ENCODE results near the gene ST8SIA3. TPM values are rescaled to one million over a fixed set of nuclear protein-coding genes. Genes with fewer than 3 reads are reported as not detected.

ST8SIA3 gene, protein sequence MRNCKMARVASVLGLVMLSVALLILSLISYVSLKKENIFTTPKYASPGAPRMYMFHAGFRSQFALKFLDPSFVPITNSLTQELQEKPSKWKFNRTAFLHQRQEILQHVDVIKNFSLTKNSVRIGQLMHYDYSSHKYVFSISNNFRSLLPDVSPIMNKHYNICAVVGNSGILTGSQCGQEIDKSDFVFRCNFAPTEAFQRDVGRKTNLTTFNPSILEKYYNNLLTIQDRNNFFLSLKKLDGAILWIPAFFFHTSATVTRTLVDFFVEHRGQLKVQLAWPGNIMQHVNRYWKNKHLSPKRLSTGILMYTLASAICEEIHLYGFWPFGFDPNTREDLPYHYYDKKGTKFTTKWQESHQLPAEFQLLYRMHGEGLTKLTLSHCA
- total RNA-seq (2014; rRNA removed; shearing (Covaris generic)): not detected in 2 replicates

DNA sequence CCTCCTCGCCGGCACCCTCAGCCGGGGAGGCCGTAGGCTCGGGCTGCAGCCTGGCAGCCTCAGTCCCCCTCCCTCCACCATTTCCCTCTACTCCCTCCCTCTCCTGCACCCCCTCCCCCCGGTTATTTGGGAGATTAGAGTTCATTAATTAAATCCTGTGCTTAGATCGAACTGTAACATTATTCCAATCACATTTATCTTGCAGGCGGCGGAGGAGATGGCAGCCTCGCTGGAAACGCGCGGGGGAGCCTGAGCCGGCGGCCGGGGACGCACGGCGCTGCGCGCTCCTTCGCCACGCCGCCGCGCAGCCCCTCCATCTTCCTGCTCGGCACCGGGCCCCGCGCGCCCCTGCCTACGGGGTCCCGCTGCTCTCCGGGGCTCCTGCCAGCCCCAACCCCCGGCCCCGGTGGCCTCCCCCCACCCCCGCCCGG lies at the start of gene ST8SIA3:
ST8SIA3 (plus strand) TSS at position 287 of the 431 bp plus-strand sequence. CDS start 290 bp downstream, outside the sequence.
- DNase-seq (ENCODE audit: low spot score): no peak

DNA sequence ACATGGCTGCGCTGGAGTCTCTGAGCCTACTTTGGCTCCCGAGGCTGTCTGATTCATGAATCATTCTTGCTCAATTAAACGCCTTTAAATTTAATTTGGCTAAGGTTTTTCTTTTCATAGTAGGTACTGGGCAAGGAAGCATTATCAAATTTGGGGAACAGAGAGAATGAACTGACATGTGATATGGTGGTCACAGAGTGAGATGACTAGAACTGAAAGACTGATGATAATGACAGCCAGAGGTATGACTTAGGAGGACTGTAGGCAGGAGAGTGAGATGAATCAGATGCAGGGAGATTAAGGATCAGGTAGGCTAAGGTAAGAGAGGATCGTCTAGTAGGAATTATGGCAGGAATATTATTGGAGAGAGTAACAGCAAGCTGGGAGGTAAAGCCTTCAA lies 40.9 kb upstream of the ST8SIA3 start:
- DNase-seq (ENCODE audit: low spot score): no peak

GRCh38 chr18:57312346-57313144 lies 39.8 kb upstream of the ST8SIA3 start:
- DNase-seq (ENCODE audit: low spot score): no peak

DNA sequence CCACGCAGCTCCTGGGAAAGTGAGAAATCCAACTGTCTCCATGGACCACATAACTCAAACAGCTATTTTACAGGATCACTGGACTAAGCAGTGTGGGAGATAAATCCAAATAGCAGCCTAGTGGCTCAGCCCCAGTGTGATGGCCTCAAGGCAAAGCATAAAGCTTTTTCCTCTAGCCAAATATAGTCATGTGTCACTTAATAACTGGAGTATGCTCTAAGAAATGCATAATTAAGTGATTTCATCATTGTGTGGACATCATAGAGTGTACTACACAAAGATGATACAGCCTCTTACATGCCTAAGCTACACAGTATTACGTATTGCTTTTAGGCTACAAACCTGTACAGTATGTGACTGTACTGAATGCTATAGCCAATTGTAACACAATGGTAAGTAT lies 31.8 kb upstream of the ST8SIA3 start:
- no peak for DNase-seq (ENCODE audit: low spot score)

- DNase-seq (ENCODE audit: low spot score): no peak
Observed at GRCh38 chr18:57325491-57326166, 26.7 kb upstream of the ST8SIA3 start.

GRCh38 chr18:57326718-57327323 lies 25.5 kb upstream of the ST8SIA3 start:
- no peak for DNase-seq (ENCODE audit: low spot score)

DNA sequence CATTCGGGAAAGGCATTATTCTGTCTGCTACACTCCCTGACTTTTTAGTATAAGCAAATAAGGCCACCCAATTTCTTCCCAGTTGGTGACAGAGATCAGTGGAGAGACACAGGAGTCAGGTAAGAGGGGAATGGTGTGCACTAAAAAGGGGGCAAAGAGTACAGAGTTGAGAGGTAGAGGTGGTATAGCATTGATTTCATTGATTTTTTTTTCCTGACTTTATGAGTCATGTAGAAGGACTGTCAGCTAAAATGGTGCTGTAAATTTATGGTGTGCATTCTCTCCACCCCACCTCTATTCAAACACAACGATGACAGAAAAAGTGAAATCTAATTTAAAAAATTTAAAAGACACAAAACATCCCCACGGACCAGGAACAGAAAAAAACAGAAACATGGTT lies 23.7 kb upstream of the ST8SIA3 start:
- no peak for DNase-seq (ENCODE audit: low spot score)

DNA sequence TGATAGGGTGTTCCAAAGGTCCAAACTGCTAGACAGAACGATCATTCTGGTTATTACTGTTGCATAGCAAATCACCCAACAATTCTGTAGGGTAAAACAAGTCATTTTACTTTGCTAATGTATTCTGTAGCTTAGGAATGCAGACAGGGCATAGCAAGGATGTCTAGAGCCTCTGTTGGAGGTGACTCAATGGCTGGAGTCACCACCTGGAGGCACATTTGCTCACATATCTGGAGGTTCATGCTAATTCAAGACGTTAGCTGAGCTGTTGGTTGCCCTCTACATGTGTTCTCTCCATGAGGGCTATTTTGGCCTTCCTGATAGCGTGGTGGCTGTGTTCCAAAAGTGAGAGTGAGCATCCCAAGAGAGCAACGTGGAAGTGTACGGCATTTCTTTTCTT lies 22.5 kb upstream of the ST8SIA3 start:
- no peak for DNase-seq (ENCODE audit: low spot score)

DNA sequence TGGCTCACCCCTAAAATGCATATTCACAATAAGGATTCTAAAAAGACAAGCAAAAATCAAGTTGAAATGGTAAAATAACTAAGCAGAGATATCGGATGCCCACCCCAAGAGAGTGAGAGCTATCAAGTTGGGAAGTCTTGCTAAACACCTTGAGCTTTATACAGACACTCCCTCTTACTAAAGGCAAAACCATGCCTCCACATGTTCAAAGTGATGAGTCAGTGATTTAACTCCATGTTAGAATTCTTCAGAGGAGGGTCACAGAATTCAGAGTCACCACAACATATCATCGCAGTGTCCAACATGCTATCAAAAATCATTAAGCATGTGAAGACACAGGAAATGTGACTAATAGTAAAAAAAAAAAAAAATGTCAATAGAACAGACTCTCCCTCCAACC lies 20.6 kb upstream of the ST8SIA3 start:
- DNase-seq (ENCODE audit: low spot score): no peak

- DNase-seq (ENCODE audit: low spot score): no peak
Observed at GRCh38 chr18:57333940-57334339, 18.4 kb upstream of the ST8SIA3 start.

GRCh38 chr18:57334383-57334782 lies 18.0 kb upstream of the ST8SIA3 start:
- DNase-seq (ENCODE audit: low spot score): no peak

DNA sequence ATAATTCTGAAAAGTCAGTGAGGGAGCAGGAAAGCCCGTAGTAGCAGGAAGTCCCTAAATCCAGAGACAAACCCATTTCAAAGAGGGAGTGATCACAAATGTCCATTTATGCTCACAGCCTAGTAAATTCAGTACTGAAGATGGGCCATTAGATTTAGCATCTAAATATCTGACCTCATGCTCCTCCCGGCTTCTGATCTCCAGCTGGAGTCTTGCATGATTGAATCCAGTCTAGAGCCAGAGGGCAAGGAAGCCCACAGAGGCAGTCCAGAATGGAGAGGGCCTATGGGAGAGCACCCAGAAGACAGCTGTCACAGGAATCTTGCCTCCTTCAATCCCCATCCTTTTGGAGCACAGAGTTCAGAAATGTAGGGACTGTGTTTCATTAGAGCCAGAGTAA lies 16.0 kb upstream of the ST8SIA3 start:
- DNase-seq (ENCODE audit: low spot score): no peak

- DNase-seq (ENCODE audit: low spot score): no peak
Observed at GRCh38 chr18:57337890-57338289, 14.5 kb upstream of the ST8SIA3 start.

- DNase-seq (ENCODE audit: low spot score): no peak
Observed at GRCh38 chr18:57343833-57344232, 8.5 kb upstream of the ST8SIA3 start.

- DNase-seq (ENCODE audit: low spot score): no peak
Observed at GRCh38 chr18:57346876-57347275, 5.5 kb upstream of the ST8SIA3 start.

DNA sequence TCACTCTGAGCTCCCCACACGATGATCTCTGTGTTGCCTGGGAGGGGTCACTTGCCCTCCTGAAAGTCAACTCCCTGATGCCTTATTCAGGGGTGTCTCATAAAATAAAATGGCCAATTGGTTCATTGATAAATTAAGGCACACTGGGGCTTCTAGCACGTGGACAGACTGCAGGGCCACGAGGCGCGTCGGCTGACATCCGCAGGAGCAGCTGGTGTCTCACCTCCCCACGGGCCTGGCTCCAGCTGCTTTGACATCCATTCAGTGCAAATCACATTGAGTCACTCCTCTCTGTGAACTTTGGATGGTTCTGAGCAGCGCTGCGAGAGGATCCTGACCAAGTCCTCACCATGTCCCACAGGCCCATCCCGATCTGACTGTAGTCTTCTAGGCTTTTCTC lies 4.6 kb upstream of the ST8SIA3 start:
- DNase-seq (ENCODE audit: low spot score): no peak

GRCh38 chr18:57352761-57353136 lies 392 bp downstream of the ST8SIA3 start:
- no peak for DNase-seq (ENCODE audit: low spot score)

DNA sequence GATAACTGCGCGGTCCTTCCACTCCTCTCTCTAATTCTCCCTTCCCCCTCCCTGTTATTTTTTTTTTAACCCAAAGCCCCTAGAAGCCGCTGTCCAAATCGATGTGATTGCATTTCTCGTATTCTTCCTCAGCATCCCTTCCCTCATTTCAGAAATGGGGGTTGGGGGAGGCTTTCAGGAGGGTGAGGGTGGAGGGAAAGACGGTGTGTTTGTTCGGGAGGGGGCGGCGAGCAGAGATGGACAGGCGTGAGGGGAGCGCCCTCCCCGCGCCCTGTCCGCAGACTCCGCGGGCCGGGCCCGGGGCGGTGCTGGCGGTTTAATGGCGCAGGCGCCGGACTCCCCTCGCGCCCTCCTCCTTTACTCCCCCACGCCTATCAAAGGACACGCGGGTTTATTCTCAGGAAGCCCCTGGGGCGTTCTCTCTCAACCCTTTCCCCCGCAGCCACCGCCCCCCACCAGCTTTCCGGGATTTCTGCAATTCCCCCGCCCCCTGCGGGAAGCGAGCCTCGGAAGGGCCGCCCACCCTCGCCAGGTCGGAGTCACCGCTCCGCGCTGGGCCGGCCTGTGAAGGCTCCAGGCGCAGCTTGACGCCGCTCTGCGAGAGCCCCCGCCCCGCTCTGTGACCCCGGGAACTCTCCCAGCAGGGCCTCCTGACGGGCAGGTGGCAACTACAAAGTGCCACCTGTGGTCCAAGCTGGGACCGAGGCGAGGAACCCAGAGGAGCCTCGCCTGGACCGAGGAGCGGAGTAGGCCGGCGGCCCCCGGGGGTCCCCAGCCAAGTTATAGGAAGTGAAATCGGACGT lies 981 bp downstream of the ST8SIA3 start:
- no peak for DNase-seq (ENCODE audit: low spot score)

DNA sequence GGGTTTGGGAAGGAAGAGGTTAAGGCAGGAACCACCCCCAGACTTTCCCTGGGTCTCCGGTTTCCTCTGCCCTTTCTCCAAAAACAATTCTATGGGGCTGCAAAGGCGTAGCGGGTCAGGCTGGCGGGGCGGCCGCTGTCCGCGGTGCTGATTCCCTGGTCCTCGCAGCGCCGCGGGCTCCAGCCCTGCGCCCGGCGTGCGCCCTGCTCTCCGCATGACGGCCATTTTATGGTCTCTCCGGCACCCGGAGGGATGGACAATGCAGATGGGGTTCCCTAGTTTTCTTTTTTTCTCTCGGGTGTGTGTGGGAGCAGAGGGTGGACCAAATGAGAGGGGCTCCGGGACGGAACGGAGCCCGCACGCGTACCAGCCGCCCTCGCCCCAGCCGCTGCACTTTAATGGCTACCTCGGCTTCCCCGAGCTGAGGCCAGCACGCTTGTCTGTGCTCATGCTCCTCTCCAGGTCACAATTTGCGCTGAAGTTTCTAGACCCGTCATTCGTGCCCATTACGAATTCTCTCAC lies 1.6 kb downstream of the ST8SIA3 start:
- DNase-seq (ENCODE audit: low spot score): no peak

GRCh38 chr18:57359433-57359832 lies 7.1 kb downstream of the ST8SIA3 start:
- no peak for DNase-seq (ENCODE audit: low spot score)

GRCh38 chr18:57362714-57363113 lies 10.4 kb downstream of the ST8SIA3 start:
- DNase-seq (ENCODE audit: low spot score): no peak
